ENCODE results near the gene IGF2BP2.
"Not testable (repeated sequence)": the region's sequence is repeated elsewhere in the genome, so short reads cannot be mapped to it uniquely, and the experiment has no call there.

GRCh38 chr3:185768578-185768982 is 56.3 kb downstream of the IGF2BP2 start:
- not testable (repeated sequence) for TF ChIP-seq POLR2A (IDR thresholded peaks at IDR 0.05)
- TF ChIP-seq CTCF (IDR thresholded peaks at IDR 0.05), result peak; percentile 69 to 85 (median 73)

All from testis (tissue), 2 donors.